Stimulated activated CD4-positive, alpha-beta T cell treated with anti-CD3 and anti-CD28 coated beads, Interleukin-1b, Interleukin-23, amount 100 ng/mL, for 4 hours (primary cell): ENCODE measurements around the gene CLCN7.

Source experiments
- DNase-seq, 2 donors: peaks; one replicate each; pipeline ENCODE4 v3.0.0-alpha.2; 2020; ENCODE audit warnings: low read depth in 2 of 2

Gene CLCN7

GRCh38 chr16:1464894-1465566 is 9.8 kb downstream of the CLCN7 start:
- no peak for DNase-seq

- DNase-seq = no peak
These were observed 10.5 kb downstream of the CLCN7 start for GRCh38 chr16:1464196-1464893.

GRCh38 chr16:1461146-1461545 is 13.7 kb downstream of the CLCN7 start:
- no peak for DNase-seq

GRCh38 chr16:1460602-1461138 is 14.2 kb downstream of the CLCN7 start:
- no peak for DNase-seq

GRCh38 chr16:1459967-1460366 is 14.9 kb downstream of the CLCN7 start:
- DNase-seq = no peak

- DNase-seq = no peak
These were observed 15.9 kb downstream of the CLCN7 start for GRCh38 chr16:1458977-1459341.

GRCh38 chr16:1458336-1458976 is 16.4 kb downstream of the CLCN7 start:
- no peak for DNase-seq

GRCh38 chr16:1457489-1458245 is 17.2 kb downstream of the CLCN7 start:
- DNase-seq = no peak

- DNase-seq = no peak
These were observed 17.9 kb downstream of the CLCN7 start for GRCh38 chr16:1456951-1457350.

GRCh38 chr16:1455190-1456171 is 19.3 kb downstream of the CLCN7 start:
- no peak for DNase-seq

- no peak for DNase-seq
These were observed 20.3 kb downstream of the CLCN7 start for GRCh38 chr16:1454561-1454960.

GRCh38 chr16:1453316-1453715 is 21.5 kb downstream of the CLCN7 start:
- DNase-seq = no peak

GRCh38 chr16:1452530-1452929 is 22.3 kb downstream of the CLCN7 start:
- DNase-seq = no peak

GRCh38 chr16:1451702-1452392 is 23.0 kb downstream of the CLCN7 start:
- no peak for DNase-seq

GRCh38 chr16:1450841-1451240 is 24.0 kb downstream of the CLCN7 start:
- no peak for DNase-seq

GRCh38 chr16:1450218-1450617 is 24.6 kb downstream of the CLCN7 start:
- DNase-seq = no peak

GRCh38 chr16:1449201-1449788 is 25.5 kb downstream of the CLCN7 start:
- DNase-seq = no peak

- no peak for DNase-seq
These were observed 26.2 kb downstream of the CLCN7 start for GRCh38 chr16:1448536-1449116.

- DNase-seq = no peak
These were observed 26.9 kb downstream of the CLCN7 start for GRCh38 chr16:1447965-1448364.
